GM08714 (cell line): Measurements from ENCODE around the gene MEGF9.

ENCODE experiments used
- H3K4me3 ChIP-seq: fragments of 200-500 bp; sonication (Bioruptor generic); 2 replicates; pipeline ENCODE4 v1.5.1; 2014; ENCODE audit warnings: mild to moderate bottlenecking, low read length, inconsistent platforms
- ZNF274 ChIP-seq: IDR thresholded peaks from 2 replicates; pipeline ENCODE4 v1.6.1; 2012; ENCODE audit warnings: mild to moderate bottlenecking, low read depth, low read length

The MEGF9 gene

GRCh38 chr9:120619751-120620655 lies 94.3 kb downstream of the MEGF9 start:
- no peak overlapping the region for H3K4me3 ChIP-seq
- TF ChIP-seq ZNF274 = no peak

GRCh38 chr9:120616966-120617935 lies 97.0 kb downstream of the MEGF9 start:
- TF ChIP-seq ZNF274 = no peak
- H3K4me3 ChIP-seq = no peak overlapping the region

DNA sequence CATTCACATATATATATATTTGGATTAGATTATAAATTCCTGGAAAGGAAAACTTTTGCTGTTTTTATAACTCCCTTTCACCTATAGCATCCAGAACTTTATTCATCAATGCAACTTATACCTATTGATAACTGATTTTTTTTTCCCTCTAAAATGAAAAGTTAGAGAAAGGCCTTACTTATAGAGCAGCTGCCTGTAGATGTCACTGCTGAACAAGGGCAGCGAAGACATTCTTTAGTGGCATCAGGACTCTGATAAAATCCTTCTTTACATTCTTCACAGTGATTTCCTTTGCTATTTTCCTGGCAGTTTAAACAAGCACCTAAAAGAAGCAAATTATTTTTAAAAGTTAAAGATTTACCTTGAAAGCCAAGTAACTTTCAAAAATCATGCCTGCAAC lies 102.1 kb downstream of the MEGF9 start:
- TF ChIP-seq ZNF274 = no peak
- H3K4me3 ChIP-seq = no peak overlapping the region

DNA sequence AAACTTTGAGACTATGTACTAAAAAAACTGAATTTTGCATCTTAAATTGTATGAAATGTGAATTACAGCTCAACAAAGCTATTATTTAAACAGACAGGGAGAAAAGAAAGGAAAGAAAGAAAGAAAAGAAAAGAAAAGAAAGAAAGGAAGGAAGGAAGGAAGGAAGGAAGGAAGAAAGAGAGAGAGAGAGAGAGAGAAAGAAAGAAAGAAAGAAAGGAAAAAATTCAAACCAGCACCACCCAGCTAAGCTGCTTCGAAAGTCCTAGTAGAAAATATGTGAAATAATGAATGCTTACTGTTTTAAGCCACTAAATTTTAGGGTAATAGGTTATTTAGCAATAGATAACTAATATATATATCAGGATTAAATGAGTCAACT lies 102.6 kb downstream of the MEGF9 start:
- TF ChIP-seq ZNF274 = no peak
- no peak overlapping the region for H3K4me3 ChIP-seq

DNA sequence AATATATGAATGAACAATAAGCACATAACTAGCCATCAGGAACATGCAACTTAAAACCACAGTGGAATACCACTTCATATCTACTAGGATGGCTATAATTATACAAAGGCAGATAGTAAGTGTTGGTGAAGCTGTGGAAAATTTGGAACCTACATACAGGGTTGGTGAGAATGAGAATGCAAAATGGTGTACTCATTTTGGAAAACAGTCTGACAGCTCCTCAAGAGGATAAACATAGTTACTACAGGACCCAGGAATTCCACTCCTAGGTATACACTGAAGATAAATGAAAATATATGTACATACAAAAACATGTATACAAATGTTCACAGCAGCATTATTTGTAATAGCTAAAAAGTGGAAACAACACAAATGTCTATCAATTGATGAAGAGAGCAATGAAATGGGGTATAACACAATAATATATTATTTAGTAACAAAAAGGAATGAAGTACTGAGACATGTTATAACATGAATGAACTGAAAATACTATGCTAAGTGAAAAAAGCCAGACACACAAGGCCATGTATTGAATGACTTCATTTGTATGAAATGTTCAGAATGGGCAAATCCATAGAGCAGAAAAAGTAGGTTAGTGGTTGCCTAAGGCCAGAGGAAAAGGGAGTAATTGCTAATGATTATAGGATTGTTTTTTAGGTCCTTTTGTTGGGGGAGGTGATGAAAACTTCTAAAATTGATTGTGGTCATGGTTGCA lies 103.1 kb downstream of the MEGF9 start:
- H3K4me3 ChIP-seq = no peak overlapping the region
- no peak for TF ChIP-seq ZNF274

- TF ChIP-seq ZNF274 = no peak
- no peak overlapping the region for H3K4me3 ChIP-seq
Measured at GRCh38 chr9:120609636-120610035, 104.6 kb downstream of the MEGF9 start.

GRCh38 chr9:120608421-120608820 lies 105.8 kb downstream of the MEGF9 start:
- H3K4me3 ChIP-seq = no peak overlapping the region
- TF ChIP-seq ZNF274 = no peak

- H3K4me3 ChIP-seq = no peak overlapping the region
Measured at GRCh38 chr9:120603591-120603990, 110.7 kb downstream of the MEGF9 start.

GRCh38 chr9:120603010-120603409 lies 111.3 kb downstream of the MEGF9 start:
- H3K4me3 ChIP-seq = no peak overlapping the region
- TF ChIP-seq ZNF274 = no peak

More at GRCh38 chr9:120603591-120603990, 110.7 kb downstream of the MEGF9 start:
- no peak for TF ChIP-seq ZNF274

GRCh38 chr9:120593955-120594277 lies 120.4 kb downstream of the MEGF9 start:
- H3K4me3 ChIP-seq = no peak overlapping the region
- TF ChIP-seq ZNF274 = no peak

DNA sequence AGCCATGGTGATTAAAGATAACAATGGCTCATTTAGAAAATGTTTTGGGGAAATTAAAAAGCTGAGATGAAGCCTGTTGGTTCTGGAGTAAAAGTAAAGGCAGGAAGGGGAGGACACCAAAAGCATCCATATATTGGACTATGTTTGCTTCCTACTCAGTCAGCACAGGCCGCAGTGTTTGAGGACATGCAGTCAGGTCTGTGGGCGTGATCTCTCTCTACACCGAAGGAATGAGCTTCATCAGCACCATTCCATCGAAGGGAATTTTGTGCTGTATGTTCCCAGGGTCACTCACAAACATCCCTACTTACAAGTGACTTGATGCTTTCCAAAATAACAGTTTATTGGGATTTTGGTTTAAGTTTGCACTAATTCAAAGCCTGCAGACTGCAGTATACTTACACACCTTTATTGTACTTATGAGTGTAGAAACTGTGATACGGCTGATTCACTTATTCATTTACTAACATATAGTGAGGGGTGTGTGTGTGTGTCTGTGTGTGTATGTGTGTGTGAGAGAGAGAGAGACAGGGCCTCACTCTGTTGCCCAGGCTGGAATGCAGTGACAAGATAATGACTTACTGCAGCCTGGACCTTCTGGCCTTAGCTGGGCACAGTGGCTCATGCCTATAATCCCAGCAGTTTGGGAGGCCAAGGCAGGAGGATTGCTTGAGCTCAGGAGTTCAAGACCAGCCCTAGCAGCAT lies 120.9 kb downstream of the MEGF9 start:
- H3K4me3 ChIP-seq = no peak overlapping the region
- no peak for TF ChIP-seq ZNF274

DNA sequence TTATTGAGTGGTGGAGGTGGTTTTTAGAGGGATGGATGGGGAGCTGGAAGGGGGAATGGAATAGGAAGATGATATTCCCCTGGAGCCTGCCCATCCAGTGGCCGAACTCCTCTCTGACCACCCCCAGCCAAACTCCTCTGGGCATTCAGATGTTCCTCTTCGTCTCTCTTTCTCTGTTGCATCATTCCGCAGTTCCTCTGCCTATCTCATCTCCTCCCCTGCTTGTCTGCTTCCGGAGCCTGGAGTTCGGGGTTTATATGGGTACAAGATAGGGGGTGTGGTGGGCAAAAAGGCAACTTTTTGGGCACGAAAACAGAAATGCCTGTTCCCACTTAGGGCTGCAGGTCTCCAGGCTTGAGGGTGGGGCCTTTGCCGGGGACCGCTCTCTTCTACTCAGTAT lies 122.1 kb downstream of the MEGF9 start:
- TF ChIP-seq ZNF274 = no peak

DNA sequence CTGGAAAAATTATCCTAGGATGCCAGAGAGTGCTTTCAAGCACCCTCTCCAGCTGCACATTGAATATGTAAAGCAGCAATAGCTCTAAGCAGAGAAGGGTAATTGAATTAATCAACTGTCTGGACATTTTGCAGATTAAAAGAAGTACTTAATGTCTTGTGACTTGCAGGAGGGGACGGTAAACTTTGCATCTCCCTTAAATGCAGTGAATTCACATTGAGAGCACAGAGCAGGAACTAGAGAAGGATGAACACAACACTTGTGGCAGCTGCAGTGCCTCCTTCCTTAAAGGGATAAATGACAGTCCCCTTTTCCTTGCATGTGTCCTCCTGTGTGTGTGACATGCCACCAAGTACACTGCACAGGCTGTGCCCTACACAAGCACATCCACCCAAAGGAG lies 126.9 kb downstream of the MEGF9 start:
- H3K4me3 ChIP-seq = no peak overlapping the region
- TF ChIP-seq ZNF274 = no peak

More for the DNA sequence above, 122.1 kb downstream of the MEGF9 start:
- H3K4me3 ChIP-seq = no peak overlapping the region
